ENCODE measurements around the gene MICAL2. TPM values are rescaled to one million over a fixed set of nuclear protein-coding genes. Genes with fewer than 3 reads are reported as not detected.

Gene MICAL2
- total and polyA plus RNA-seq, 2 of the 8 experiments (the other 6 are each of a cell fraction or from before 2014, with no cell fraction given), result 1.3 to 4.1 TPM

DNA sequence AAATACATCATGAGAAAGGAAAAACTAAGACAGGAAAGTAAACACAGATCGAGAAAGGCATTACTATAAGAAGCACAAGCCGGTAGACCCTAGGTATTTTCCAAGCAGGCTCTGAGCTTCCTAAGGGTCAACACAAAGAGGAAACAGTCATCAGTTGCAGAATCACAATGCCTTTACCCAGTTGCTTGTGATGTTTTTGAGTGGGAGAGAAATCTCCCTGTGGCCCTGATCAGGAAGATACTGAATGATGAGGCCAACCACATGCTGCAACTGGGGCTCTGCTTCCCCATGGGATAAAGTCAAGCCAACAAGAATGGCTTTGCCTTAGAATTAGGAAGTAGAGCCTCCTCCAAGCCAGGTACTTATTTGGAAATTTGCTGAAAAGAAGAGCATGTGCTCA, 132.6 kb downstream of the MICAL2 start:
- Histone ChIP-seq H2BK5ac (ENCODE audit: low read depth, low read length) (peak overlapping the region; percentile 10; the same call in 1 of the 2 replicates), H2AFZ (ENCODE audit: low read length) (no peak overlapping the region), H4K20me1 (replicated peaks in 1 of 2; ENCODE audit: control insufficient read depth in 1 of 2, insufficient read depth in 2 of 2, low read length in 2 of 2) (no peaks in the 10 kb centered on the region), H2BK12ac (ENCODE audit: low read depth, low read length) (no peak overlapping the region), H4K5ac (ENCODE audit: insufficient read length, low read depth, low read length) (no peak overlapping the region), H3K4me2 (ENCODE audit: insufficient read depth in 1 of 2, low read depth in 2 of 2, low read length in 2 of 2) (no peak overlapping the region), H4K91ac (replicated peaks; ENCODE audit: insufficient read length, low read length) (no peak overlapping the region), H3K56ac (replicated peaks; ENCODE audit: insufficient read length, low read depth, low read length) (no peak overlapping the region), H3K4me3 (ENCODE audit: extremely low read depth in 1 of 4, insufficient read depth in 2 of 4, low read depth in 3 of 4, low read length in 4 of 4) (no peak overlapping the region), H3K36me3 (ENCODE audit: control insufficient read depth in 2 of 4, insufficient read depth in 4 of 4, low read length in 3 of 4) (no peaks in the 10 kb centered on the region), H3K9ac (replicated peaks in 1 of 4; ENCODE audit: extremely low read depth in 1 of 4, low read depth in 3 of 4, low read length in 3 of 4) (no peak overlapping the region), H3K79me2 (ENCODE audit: control insufficient read depth in 1 of 2, insufficient read depth in 2 of 2, low read length in 2 of 2) (no peaks in the 10 kb centered on the region), H3K4me1 (replicated peaks in 1 of 4; ENCODE audit: control insufficient read depth in 3 of 4, insufficient read depth in 4 of 4, low read length in 3 of 4) (peaks cover 0 to 15% (median 5%) of the 10 kb centered on the region in 4 experiments; a peak in 4 of 7 replicates), H2BK20ac (ENCODE audit: low read length) (peak overlapping the region; percentile 67; the same call in 1 of the 2 replicates), H3K4ac (replicated peaks; ENCODE audit: insufficient read length, low read depth, low read length) (no peak overlapping the region), H3K23me2 (ENCODE audit: low read depth, low read length) (no peaks in the 10 kb centered on the region), H2BK120ac (replicated peaks; ENCODE audit: low read depth, low read length) (no peak overlapping the region), H3K9me3 (ENCODE audit: insufficient read depth in 2 of 2, low read depth in 1 of 2, low read length in 1 of 2) (no peaks in the 10 kb centered on the region), H2AK5ac (ENCODE audit: low read depth, low read length) (no peak overlapping the region), H3K27ac (ENCODE audit: low read depth, low read length) (no peak overlapping the region), H4K8ac (ENCODE audit: extremely low read depth, insufficient read depth, low read length) (no peak overlapping the region), H3K23ac (ENCODE audit: insufficient read length) (no peak overlapping the region), H3K18ac (ENCODE audit: extremely low read depth, low read length) (no peak overlapping the region), H3K79me1 (ENCODE audit: low read depth, low read length) (no peaks in the 10 kb centered on the region), H2BK15ac (ENCODE audit: low read length) (no peak overlapping the region), H3K14ac (ENCODE audit: insufficient read length) (no peak overlapping the region), H3K27me3 (replicated peaks in 1 of 4; ENCODE audit: control insufficient read depth in 3 of 4, extremely low read depth in 1 of 4, insufficient read depth in 3 of 4, low read length in 3 of 4) (no peaks in the 10 kb centered on the region)
- ChIA-PET CTCF (ENCODE audit: partially characterized antibody) (interaction anchor here (1.2 to 1.9 kb wide), 3 partner anchors 10 to 195 kb away, joined by 3 to 12 read pairs (median 3); no protein-coding TSS in a partner anchor), POLR2A (ENCODE audit: partially characterized antibody) (interaction anchor here (0.8 to 1.5 kb wide), 2 partner anchors 9 to 20 kb away, joined by 3 to 6 read pairs; no protein-coding TSS in a partner anchor)
- DNase-seq (ENCODE audit: low read depth in 1 of 2, low spot score in 2 of 2) (no peak), FAIRE-seq (no peak)
- WGBS, 2 experiments (ENCODE audit: extremely low coverage in 1 of 2, insufficient coverage in 1 of 2, insufficient read length in 1 of 2, insufficient replicate concordance in 2 of 2, low coverage in 1 of 2, low lambda C conversion rate in 2 of 2, missing lambda C conversion rate in 1 of 2), result 85% methylated on average over 2 of the region's 2 CpGs; no CpG with 5 or more reads in 1 of the 2 experiments
- TF ChIP-seq ZNF274 (IDR thresholded peaks at IDR 0.05; ENCODE audit: borderline replicate concordance, extremely low read depth, low read length) (no peak), SP4 (IDR thresholded peaks at IDR 0.05; ENCODE audit: low read length) (no peak), RBBP5 (IDR thresholded peaks at IDR 0.05; ENCODE audit: borderline replicate concordance, low read depth, low read length) (no peak), TAF1 (IDR thresholded peaks at IDR 0.05; ENCODE audit: low read depth, low read length) (no peak), JUN (IDR thresholded peaks at IDR 0.05; ENCODE audit: low read depth, low read length) (no peak), KDM4A (IDR thresholded peaks at IDR 0.05; ENCODE audit: low read depth, low read length, severe bottlenecking) (no peak), RFX5 (IDR thresholded peaks at IDR 0.05; ENCODE audit: borderline replicate concordance, low read depth, low read length) (no peak), MAFK (IDR thresholded peaks at IDR 0.05; ENCODE audit: low read depth, low read length) (no peak), SAP30 (IDR thresholded peaks at IDR 0.05; ENCODE audit: insufficient read depth, insufficient replicate concordance, low read length) (no peak), POLR2AphosphoS5 (IDR thresholded peaks at IDR 0.05; ENCODE audit: low read depth, low read length) (no peak), GTF2F1 (IDR thresholded peaks at IDR 0.05; ENCODE audit: borderline replicate concordance, low read depth, low read length) (no peak), SP2 (IDR thresholded peaks at IDR 0.05; ENCODE audit: low read length) (no peak)
- TF ChIP-seq, protein P1, sequence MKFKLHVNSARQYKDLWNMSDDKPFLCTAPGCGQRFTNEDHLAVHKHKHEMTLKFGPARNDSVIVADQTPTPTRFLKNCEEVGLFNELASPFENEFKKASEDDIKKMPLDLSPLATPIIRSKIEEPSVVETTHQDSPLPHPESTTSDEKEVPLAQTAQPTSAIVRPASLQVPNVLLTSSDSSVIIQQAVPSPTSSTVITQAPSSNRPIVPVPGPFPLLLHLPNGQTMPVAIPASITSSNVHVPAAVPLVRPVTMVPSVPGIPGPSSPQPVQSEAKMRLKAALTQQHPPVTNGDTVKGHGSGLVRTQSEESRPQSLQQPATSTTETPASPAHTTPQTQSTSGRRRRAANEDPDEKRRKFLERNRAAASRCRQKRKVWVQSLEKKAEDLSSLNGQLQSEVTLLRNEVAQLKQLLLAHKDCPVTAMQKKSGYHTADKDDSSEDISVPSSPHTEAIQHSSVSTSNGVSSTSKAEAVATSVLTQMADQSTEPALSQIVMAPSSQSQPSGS (IDR thresholded peaks at IDR 0.05; ENCODE audit: low read length), result no peak

All from H1 (cell line).